Activated CD4-positive, alpha-beta T cell treated with anti-CD3 and anti-CD28 coated beads for 36 hours (primary cell): ENCODE results near the gene PPP6R3. TPM values are rescaled to one million over a fixed set of nuclear protein-coding genes. Genes with fewer than 3 reads are reported as not detected.
A peak's percentile ranks its signal among the peaks of the same experiment; 100 is the strongest.
"Not testable (repeated sequence)": the region's sequence is repeated elsewhere in the genome, so short reads cannot be mapped to it uniquely, and the experiment has no call there.

Experiments
- ATAC-seq: fragments of 200-7000 bp; cut with Tn5 transposase; one replicate; pipeline ENCODE4 v1.10.0; 2021; ENCODE audit warnings: mild to moderate bottlenecking, moderate library complexity
- CTCF ChIA-PET: fragments of 350-600 bp; sonication (Branson Sonifier 250); formaldehyde crosslinking; loops from one replicate; lab custom pipeline; 2021; ENCODE audit warnings: antibody characterized with exemption; lab: Charles Lee
- POLR2A ChIA-PET: fragments of 350-600 bp; sonication (Branson Sonifier 250); formaldehyde crosslinking; loops from one replicate; lab custom pipeline; 2021; ENCODE audit warnings: antibody characterized with exemption, inconsistent platforms; lab: Charles Lee
- DNase-seq: peaks from one replicate; pipeline ENCODE4 v3.0.0-alpha.2; 2020
- H3K27ac Mint-ChIP-seq: one replicate; pipeline ENCODE4 v1.8.0; 2021; ENCODE audit warnings: mixed read lengths
- H3K27me3 Mint-ChIP-seq: one replicate; pipeline ENCODE4 v1.8.0; 2021; ENCODE audit warnings: mixed read lengths
- H3K36me3 Mint-ChIP-seq: one replicate; pipeline ENCODE4 v1.8.0; 2021; ENCODE audit warnings: low read depth, mixed read lengths
- H3K4me1 Mint-ChIP-seq: one replicate; pipeline ENCODE4 v1.8.0; 2021; ENCODE audit warnings: mixed read lengths
- H3K4me3 Mint-ChIP-seq: one replicate; pipeline ENCODE4 v1.8.0; 2021; ENCODE audit warnings: mild to moderate bottlenecking, moderate library complexity, mixed read lengths
- H3K9me3 Mint-ChIP-seq: one replicate; pipeline ENCODE4 v1.8.0; 2021; ENCODE audit warnings: low read depth, mixed read lengths
- intact Hi-C, 2 experiments: fragments of 100-400 bp; cut with DNase I in 1 of 2; cut with micrococcal nuclease in 1 of 2; formaldehyde crosslinking; loops; one replicate each; pipeline versions ENCODE4 v1.14.2 to v1.15.1; 2022 to 2024; cut with DNase I, micrococcal nuclease
- total RNA-seq, 2 experiments: library from RNA; stranded (reverse); gene quantifications; one replicate each; pipeline ENCODE4 v1.2.3, GENCODE V29; 2021

Gene PPP6R3
- total RNA-seq, 2 experiments from 2014 or later: 110 to 126 TPM

- no peak overlapping the region for H3K27ac Mint-ChIP-seq
- no peaks in the 10 kb centered on the region for H3K27me3 Mint-ChIP-seq
- ATAC-seq: no peak
- DNase-seq: no peak
- POLR2A ChIA-PET: no interaction called here
- no peak overlapping the region for H3K4me3 Mint-ChIP-seq
- no peaks in the 10 kb centered on the region for H3K9me3 Mint-ChIP-seq
- H3K36me3 Mint-ChIP-seq: peaks cover 74% of the 10 kb centered on the region
- CTCF ChIA-PET: no interaction called here
- intact Hi-C loops: no loop called here
- no peaks in the 10 kb centered on the region for H3K4me1 Mint-ChIP-seq
Measured at GRCh38 chr11:68610452-68611116, 150.0 kb downstream of the PPP6R3 start.

GRCh38 chr11:68615657-68616056, 155.1 kb downstream of the PPP6R3 start:
- Mint-ChIP-seq H3K4me1 (no peaks in the 10 kb centered on the region), H3K9me3 (no peaks in the 10 kb centered on the region), H3K4me3 (no peak overlapping the region), H3K27ac (no peak overlapping the region), H3K27me3 (no peaks in the 10 kb centered on the region), H3K36me3 (peaks cover 39% of the 10 kb centered on the region)
- ATAC-seq: no peak
- ChIA-PET CTCF (no interaction called here), POLR2A (no interaction called here)
- intact Hi-C loops: no loop called here
- DNase-seq: no peak

- ATAC-seq (no peak), DNase-seq (no peak)
- H3K9me3 Mint-ChIP-seq: no peaks in the 10 kb centered on the region
- ChIA-PET CTCF (no interaction called here), POLR2A (no interaction called here)
- no peaks in the 10 kb centered on the region for H3K4me1 Mint-ChIP-seq
- no peaks in the 10 kb centered on the region for H3K27me3 Mint-ChIP-seq
- peaks cover 20% of the 10 kb centered on the region for H3K36me3 Mint-ChIP-seq
- intact Hi-C loops: no loop called here
- H3K4me3 Mint-ChIP-seq: no peak overlapping the region
- no peak overlapping the region for H3K27ac Mint-ChIP-seq
Measured at GRCh38 chr11:68617925-68618809, 157.6 kb downstream of the PPP6R3 start.

GRCh38 chr11:68621826-68622225, 161.3 kb downstream of the PPP6R3 start:
- H3K4me1 Mint-ChIP-seq: no peaks in the 10 kb centered on the region
- ChIA-PET POLR2A (no interaction called here), CTCF (no interaction called here)
- no peaks in the 10 kb centered on the region for H3K36me3 Mint-ChIP-seq
- DNase-seq (no peak), ATAC-seq (no peak)
- no peaks in the 10 kb centered on the region for H3K9me3 Mint-ChIP-seq
- no peaks in the 10 kb centered on the region for H3K27me3 Mint-ChIP-seq
- intact Hi-C loops: no loop called here
- H3K4me3 Mint-ChIP-seq: no peak overlapping the region
- H3K27ac Mint-ChIP-seq: no peak overlapping the region

GRCh38 chr11:68623706-68624105, 163.2 kb downstream of the PPP6R3 start:
- intact Hi-C loops, H3K36me3 Mint-ChIP-seq, H3K4me1 Mint-ChIP-seq, H3K27me3 Mint-ChIP-seq, ATAC-seq, POLR2A ChIA-PET, CTCF ChIA-PET, H3K4me3 Mint-ChIP-seq, H3K9me3 Mint-ChIP-seq, DNase-seq, H3K27ac Mint-ChIP-seq: not testable (repeated sequence)

DNA sequence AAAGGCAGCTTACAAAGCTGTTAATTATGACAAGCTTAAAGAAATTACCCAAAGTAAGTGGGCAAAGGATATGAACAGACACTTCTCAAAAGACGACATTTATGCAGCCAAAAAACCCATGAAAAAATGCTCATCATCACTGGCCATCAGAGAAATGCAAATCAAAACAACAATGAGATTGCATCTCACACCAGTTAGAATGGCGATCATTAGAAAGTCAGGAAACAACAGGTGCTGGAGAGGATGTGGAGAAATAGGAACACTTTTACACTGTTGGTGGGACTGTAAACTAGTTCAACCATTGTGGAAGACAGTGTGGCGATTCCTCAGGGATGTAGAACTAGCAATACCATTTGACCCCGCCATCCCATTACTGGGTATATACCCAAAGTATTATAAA, 164.5 kb downstream of the PPP6R3 start:
- POLR2A ChIA-PET, H3K4me3 Mint-ChIP-seq, intact Hi-C loops, H3K27ac Mint-ChIP-seq, H3K4me1 Mint-ChIP-seq, H3K36me3 Mint-ChIP-seq, H3K9me3 Mint-ChIP-seq, DNase-seq, H3K27me3 Mint-ChIP-seq, CTCF ChIA-PET, ATAC-seq: not testable (repeated sequence)

GRCh38 chr11:68626236-68626635, 165.7 kb downstream of the PPP6R3 start:
- intact Hi-C loops, H3K4me3 Mint-ChIP-seq, H3K27me3 Mint-ChIP-seq, H3K27ac Mint-ChIP-seq, POLR2A ChIA-PET, H3K4me1 Mint-ChIP-seq, CTCF ChIA-PET, ATAC-seq, DNase-seq, H3K9me3 Mint-ChIP-seq, H3K36me3 Mint-ChIP-seq: not testable (repeated sequence)

DNA sequence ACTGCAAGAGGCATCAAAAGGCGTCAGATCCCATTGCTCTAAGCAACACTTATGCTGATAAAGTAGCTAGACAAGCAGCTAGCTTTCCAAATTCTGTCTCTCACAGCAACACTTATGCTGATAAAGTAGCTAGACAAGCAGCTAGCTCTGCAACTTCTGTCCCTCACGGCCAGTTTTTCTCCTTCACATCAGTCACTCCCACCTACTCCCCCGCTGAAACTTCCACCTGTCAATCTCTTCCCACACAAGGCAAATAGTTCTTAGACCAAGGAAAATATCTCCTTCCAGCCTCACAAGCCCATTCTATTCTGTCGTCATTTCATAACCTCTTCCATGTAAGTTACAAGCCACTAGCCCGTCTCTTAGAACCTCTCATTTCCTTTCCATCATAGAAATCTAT, 168.3 kb downstream of the PPP6R3 start:
- H3K9me3 Mint-ChIP-seq, H3K36me3 Mint-ChIP-seq, H3K27me3 Mint-ChIP-seq, H3K4me3 Mint-ChIP-seq, ATAC-seq, POLR2A ChIA-PET, H3K27ac Mint-ChIP-seq, CTCF ChIA-PET, H3K4me1 Mint-ChIP-seq, DNase-seq, intact Hi-C loops: not testable (repeated sequence)

GRCh38 chr11:68632375-68632774, 171.8 kb downstream of the PPP6R3 start:
- H3K4me3 Mint-ChIP-seq, H3K4me1 Mint-ChIP-seq, ATAC-seq, H3K36me3 Mint-ChIP-seq, H3K9me3 Mint-ChIP-seq, CTCF ChIA-PET, POLR2A ChIA-PET, DNase-seq, H3K27ac Mint-ChIP-seq, H3K27me3 Mint-ChIP-seq: not testable (repeated sequence)
- intact Hi-C loops: loop anchor here in 1 of 2 experiments (2.0 to 10.0 kb wide), 3 partner anchors 166 to 456 kb away; no protein-coding TSS in a partner anchor

DNA sequence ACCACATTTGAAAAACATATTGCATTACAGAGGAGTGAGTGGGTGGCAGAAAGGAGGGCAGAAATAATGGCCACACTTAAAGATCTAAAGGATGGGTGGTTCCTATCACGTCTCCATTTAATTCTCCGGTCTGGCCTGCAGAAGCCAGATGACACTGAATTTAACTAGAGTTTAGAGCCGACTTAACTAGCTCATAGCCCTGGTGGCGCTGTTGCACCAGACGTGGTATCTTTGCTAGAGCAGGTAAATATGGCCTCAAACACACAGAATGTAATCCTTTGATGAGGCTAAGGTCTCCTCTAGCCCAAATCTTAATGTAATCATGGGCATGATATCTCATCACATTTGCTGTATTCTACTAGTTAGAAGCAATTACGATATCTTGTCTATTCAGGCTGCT, 172.2 kb downstream of the PPP6R3 start:
- Mint-ChIP-seq H3K9me3 (no peaks in the 10 kb centered on the region), H3K4me1 (no peaks in the 10 kb centered on the region), H3K36me3 (no peaks in the 10 kb centered on the region), H3K4me3 (no peak overlapping the region), H3K27ac (no peak overlapping the region), H3K27me3 (peaks cover 4% of the 10 kb centered on the region)
- DNase-seq (peak; percentile 73), ATAC-seq (peak; percentile 71)
- ChIA-PET CTCF (interaction anchor here (0.6 kb wide), 1 partner anchor 166 kb away, joined by 4 read pairs; no protein-coding TSS in a partner anchor), POLR2A (no interaction called here)
- intact Hi-C loops: loop anchor here in 1 of 2 experiments (2.0 to 10.0 kb wide), 3 partner anchors 166 to 456 kb away; no protein-coding TSS in a partner anchor

DNA sequence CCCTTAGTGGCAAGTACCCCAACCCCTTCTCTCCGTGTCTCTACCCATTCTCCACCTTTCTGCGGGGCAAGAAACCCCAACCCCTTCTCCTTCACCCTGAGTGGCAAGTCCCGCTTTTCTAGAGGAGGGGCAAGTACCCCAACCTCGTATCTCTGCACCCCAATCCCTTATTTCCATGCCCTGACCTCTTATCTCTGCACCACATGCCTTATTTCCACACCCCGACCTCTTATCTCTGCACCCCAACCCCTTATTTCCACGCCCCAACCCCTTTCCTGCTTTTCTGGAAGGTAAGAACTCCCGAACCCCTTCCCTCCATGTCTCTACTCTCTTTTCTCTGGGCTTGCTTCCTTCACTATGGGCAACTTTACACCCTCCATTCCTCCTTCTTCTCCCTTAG, 174.1 kb downstream of the PPP6R3 start:
- H3K36me3 Mint-ChIP-seq, H3K27me3 Mint-ChIP-seq, CTCF ChIA-PET, H3K9me3 Mint-ChIP-seq, DNase-seq, H3K4me1 Mint-ChIP-seq, H3K27ac Mint-ChIP-seq, POLR2A ChIA-PET, ATAC-seq, H3K4me3 Mint-ChIP-seq: not testable (repeated sequence)
- intact Hi-C loops: loop anchor here in 1 of 2 experiments (10.0 kb wide), 1 partner anchor 220 kb away; no protein-coding TSS in a partner anchor
